ENCODE data around the gene CLEC17A.

- TF ChIP-seq POLR2A (IDR thresholded peaks at IDR 0.05) (no peak), CTCF (IDR thresholded peaks at IDR 0.05) (no peak), POLR2AphosphoS5 (IDR thresholded peaks at IDR 0.05) (no peak), EP300 (IDR thresholded peaks at IDR 0.05) (no peak)
These were observed at the start of gene CLEC17A for GRCh38 chr19:14582894-14583340.
